Measurements from ENCODE around the gene MT1E. TPM values are rescaled to one million over a fixed set of nuclear protein-coding genes. Genes with fewer than 3 reads are reported as not detected.

Gene MT1E
- total and polyA plus RNA-seq, 12 donors, result 105 to 1,395 (median 413) TPM

GRCh38 chr16:56594292-56594619 is 31.3 kb upstream of the MT1E start:
- Histone ChIP-seq H3K36me3 (replicated peaks in 1 of 2) (no peaks in the 10 kb centered on the region), H3K27me3 (no peaks in the 10 kb centered on the region), H3K9me3 (replicated peaks in 1 of 3) (no peaks in the 10 kb centered on the region), H3K4me3 (no peak overlapping the region), H3K27ac (no peak overlapping the region), H3K4me1 (replicated peaks in 1 of 2) (peaks cover 6 to 7% of the 10 kb centered on the region in 2 donors)
- no peak for DNase-seq
- 91 to 100% (median 95%) methylated on average over 5 of the region's 5 CpGs for WGBS, 4 donors
- TF ChIP-seq CTCF (IDR thresholded peaks at IDR 0.05) (no peak), POLR2A (IDR thresholded peaks at IDR 0.05) (no peak)
- intact Hi-C loops (cut with DNase I), result no loop called here

DNA sequence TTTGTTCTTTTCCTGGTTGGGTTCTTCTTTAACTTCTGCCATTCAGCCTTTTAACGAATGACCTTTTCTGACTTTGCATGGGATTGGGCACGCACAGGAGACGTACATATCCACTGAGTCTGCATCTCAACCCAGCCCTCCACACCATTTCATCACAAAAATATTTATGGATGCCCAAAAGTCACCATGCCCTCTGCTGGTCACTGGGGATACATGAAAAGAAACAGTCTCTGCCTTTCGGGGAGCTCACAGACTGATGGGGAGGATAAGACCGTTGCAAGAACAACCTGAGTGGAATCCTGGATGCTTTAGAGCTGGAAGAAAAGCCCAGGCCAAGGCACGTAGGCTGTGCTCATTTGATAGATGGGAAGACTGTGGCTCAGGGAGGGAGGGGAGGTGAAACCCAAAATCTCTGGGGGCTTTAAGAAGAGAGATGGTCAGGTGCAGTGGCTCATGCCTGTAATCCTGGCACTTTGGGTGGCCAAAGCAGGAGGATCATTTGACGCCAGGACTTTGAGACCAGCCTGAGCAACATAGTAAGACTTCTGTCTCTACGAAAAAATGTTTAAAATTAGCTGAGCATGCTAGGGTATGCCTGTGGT is 25.1 kb upstream of the MT1E start:
- Histone ChIP-seq H3K27me3 (no peaks in the 10 kb centered on the region), H3K9me3 (replicated peaks in 1 of 3) (no peaks in the 10 kb centered on the region), H3K4me3 (no peak overlapping the region), H3K27ac (no peak overlapping the region), H3K4me1 (replicated peaks in 1 of 2) (peaks cover 0 to 2% of the 10 kb centered on the region in 2 donors), H3K36me3 (replicated peaks in 1 of 2) (no peaks in the 10 kb centered on the region)
- 18 to 32% (median 29%) methylated on average over 8 of the region's 8 CpGs for WGBS, 4 donors
- DNase-seq, result peak in 6 of 7 donors; percentile 55 to 78 (median 68)
- intact Hi-C loops (cut with DNase I), result loop anchor here (5.0 to 10.0 kb wide), 4 partner anchors 83 to 104 kb away; no protein-coding TSS in a partner anchor
- TF ChIP-seq POLR2A (IDR thresholded peaks at IDR 0.05) (no peak), CTCF (IDR thresholded peaks at IDR 0.05) (peak; percentile 52 to 81 (median 74))

DNA sequence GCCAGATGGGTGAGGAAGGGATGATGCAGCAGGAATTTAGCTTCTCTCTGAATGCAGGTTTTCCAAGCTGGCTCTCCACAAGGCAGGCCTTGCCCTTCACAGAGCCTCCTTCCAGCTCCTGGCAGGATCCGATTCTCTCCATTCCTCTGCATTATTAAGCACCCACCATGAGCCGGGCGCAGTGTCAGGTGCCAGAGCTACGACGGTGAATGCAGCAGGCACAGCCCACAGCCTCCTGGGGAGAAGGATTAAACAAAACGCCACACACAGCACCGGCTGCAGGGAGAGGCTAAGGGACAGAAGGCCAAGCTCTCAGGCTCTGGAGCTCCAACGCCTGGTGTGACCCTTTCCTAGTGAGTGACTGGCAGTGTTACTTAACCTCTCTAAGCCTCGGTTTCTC is 24.3 kb upstream of the MT1E start:
- 73 to 82% (median 79%) methylated on average over 8 to 9 of the region's 9 CpGs for WGBS, 4 donors
- H3K36me3 ChIP-seq (replicated peaks in 1 of 2), result no peaks in the 10 kb centered on the region
- intact Hi-C loops (cut with DNase I), result loop anchor here (5.0 to 10.0 kb wide), 4 partner anchors 84 to 103 kb away; no protein-coding TSS in a partner anchor
- no peak overlapping the region for H3K4me3 ChIP-seq
- TF ChIP-seq POLR2A (IDR thresholded peaks at IDR 0.05) (no peak), CTCF (IDR thresholded peaks at IDR 0.05) (no peak)
- peaks cover 8 to 10% of the 10 kb centered on the region in 2 donors for H3K4me1 ChIP-seq (replicated peaks in 1 of 2)
- H3K27ac ChIP-seq, result no peak overlapping the region
- no peaks in the 10 kb centered on the region for H3K27me3 ChIP-seq
- DNase-seq, result peak in 1 of 7 donors; percentile 41
- H3K9me3 ChIP-seq (replicated peaks in 1 of 3), result no peaks in the 10 kb centered on the region

DNA sequence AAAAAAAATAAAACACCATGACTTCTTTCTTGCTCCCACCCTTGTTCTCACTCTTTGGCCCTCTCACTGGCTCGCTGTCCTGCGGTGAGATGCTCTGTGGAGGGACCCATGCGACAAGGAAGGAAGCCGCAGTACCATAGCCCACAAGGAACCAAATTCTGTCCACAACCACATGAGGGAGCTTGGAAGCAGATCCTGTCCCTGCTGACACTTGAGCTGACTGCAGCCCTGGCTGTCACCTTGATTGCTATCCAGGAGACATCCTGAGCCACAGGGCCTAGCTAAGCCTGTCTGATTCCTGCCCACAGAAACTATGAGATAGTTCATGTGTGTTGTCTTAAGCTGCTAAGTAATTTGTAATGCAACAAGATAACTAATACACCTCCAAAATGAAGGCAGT is 22.0 kb upstream of the MT1E start:
- no peaks in the 10 kb centered on the region for H3K36me3 ChIP-seq (replicated peaks in 1 of 2)
- H3K4me1 ChIP-seq (replicated peaks in 1 of 2), result peaks cover 25 to 26% of the 10 kb centered on the region in 2 donors
- no peak overlapping the region for H3K4me3 ChIP-seq
- H3K27me3 ChIP-seq, result no peaks in the 10 kb centered on the region
- peak; percentile 33 to 75 (median 62) for TF ChIP-seq CTCF (IDR thresholded peaks at IDR 0.05)
- no peak for TF ChIP-seq POLR2A (IDR thresholded peaks at IDR 0.05)
- intact Hi-C loops (cut with DNase I), result loop anchor here (5.0 to 10.0 kb wide), 4 partner anchors 84 to 101 kb away; no protein-coding TSS in a partner anchor
- no peaks in the 10 kb centered on the region for H3K9me3 ChIP-seq (replicated peaks in 1 of 3)
- WGBS, 4 donors, result 34 to 40% (median 35%) methylated on average over 4 of the region's 4 CpGs
- peak overlapping the region in 3 of 5 donors; percentile 24 to 99 (median 97) for H3K27ac ChIP-seq
- DNase-seq, result peak; percentile 69 to 90 (median 80)

All from adrenal gland (tissue), 12 donors.